ENCODE results near the gene ZNF146.
"Not testable (repeated sequence)": the region's sequence is repeated elsewhere in the genome, so short reads cannot be mapped to it uniquely, and the experiment has no call there.

Gene ZNF146

DNA sequence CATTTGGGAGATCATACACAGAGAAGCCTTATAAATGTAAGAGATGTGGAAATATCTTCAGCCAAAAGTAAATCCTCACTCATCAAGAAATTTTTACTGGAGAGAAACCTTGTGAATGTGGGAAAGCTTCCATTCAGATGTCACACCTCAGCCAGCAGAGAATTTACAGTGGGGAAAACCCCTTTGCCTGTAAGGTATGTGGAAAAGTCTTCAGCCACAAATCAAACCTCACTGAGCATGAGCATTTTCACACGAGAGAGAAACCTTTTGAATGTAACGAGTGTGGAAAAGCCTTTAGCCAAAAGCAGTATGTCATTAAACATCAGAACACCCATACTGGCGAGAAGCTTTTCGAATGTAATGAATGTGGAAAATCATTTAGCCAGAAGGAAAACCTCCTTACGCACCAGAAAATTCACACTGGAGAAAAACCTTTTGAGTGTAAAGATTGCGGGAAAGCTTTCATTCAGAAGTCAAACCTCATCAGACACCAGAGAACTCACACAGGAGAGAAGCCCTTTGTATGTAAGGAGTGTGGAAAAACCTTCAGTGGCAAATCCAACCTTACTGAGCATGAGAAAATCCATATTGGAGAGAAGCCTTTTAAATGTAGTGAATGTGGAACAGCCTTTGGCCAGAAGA lies 21.5 kb downstream of the ZNF146 start:
- no peak for FAIRE-seq

DNA sequence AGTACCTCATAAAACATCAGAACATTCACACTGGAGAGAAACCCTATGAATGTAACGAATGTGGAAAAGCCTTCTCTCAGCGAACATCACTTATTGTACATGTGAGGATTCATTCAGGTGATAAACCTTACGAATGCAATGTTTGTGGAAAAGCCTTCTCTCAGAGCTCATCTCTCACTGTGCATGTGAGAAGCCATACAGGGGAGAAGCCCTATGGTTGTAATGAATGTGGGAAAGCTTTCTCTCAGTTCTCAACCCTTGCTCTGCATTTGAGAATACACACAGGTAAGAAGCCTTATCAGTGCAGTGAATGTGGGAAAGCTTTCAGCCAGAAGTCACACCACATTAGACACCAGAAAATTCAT lies 22.0 kb downstream of the ZNF146 start:
- FAIRE-seq: no peak

DNA sequence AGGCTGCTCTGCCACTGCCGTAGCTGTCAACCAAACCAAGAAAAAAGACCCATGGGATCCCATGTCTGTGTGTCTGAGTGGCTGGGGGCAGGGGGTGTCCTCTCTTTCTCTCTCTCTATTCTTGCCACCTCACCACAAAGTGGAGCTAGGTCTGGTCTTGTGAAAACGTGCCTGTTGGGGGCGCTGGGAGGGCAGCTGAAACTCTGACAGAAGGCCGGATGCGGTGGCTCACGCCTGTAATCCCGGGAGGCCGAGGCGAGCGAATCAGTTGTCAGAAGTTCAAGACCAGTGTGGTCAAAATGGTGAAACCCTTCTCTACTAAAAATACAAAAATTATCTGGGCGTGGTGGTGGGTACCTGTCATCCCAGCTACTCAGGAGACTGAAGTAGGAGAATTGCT lies 29.2 kb downstream of the ZNF146 start:
- no peak for FAIRE-seq

- FAIRE-seq: no peak
Measured at GRCh38 chr19:36245210-36246005, 30.5 kb downstream of the ZNF146 start.

GRCh38 chr19:36246006-36246481 lies 31.1 kb downstream of the ZNF146 start:
- no peak for FAIRE-seq

DNA sequence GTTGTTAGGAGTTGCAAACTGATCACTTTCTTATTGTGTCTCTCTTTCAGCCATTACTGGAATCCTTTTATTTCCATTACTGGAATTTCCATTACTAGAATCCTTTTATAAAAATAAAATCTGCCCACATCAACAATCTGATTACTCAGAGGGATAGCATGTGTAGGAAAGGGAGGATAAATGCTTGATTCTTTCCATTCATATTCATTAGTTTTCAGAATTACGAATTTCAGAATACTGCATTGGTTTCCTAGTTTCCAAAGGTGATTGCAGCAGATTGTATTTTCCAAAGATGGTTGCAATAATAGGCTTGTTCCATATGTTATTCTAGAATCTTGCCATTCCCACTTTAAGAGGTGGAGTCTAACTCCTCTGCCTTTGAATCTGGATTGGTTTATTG lies 37.1 kb downstream of the ZNF146 start:
- no peak for FAIRE-seq

- no peak for FAIRE-seq
Measured at GRCh38 chr19:36254848-36255247, 39.9 kb downstream of the ZNF146 start.

- no peak for FAIRE-seq
Measured at GRCh38 chr19:36255316-36255715, 40.4 kb downstream of the ZNF146 start.

GRCh38 chr19:36256064-36256463 lies 41.2 kb downstream of the ZNF146 start:
- FAIRE-seq: no peak

DNA sequence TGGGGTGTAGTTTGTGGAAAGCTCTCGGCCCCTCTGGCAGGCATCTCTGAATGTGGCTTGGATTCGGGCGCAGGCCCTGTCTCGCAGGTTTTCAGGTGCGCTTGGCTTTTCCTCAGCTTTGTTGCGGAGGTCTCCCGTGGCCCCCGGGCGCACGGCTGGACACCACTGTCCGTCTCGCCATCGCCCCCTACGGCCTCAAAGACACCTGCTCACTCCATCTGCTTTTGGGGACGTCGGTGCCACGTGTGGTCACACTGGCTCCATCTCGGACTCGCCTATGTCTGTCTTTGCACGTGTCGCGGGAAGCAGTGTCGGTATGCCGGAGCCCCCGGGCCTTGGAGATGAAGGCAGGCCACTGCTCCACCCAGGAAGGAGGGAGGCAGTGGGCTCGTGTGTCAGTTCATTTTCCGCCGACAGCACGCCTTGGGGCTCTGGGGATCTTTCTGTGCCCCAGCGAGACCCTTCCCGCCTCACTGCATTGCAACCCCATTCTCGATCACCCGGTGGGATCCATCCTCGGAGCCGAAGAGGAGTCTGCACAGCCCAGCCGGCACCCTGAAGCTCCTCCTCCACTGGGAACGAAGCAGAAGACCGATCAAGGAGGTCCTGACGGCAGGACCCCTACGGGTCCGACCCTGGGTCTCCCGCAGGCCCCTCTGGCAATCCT lies 42.1 kb downstream of the ZNF146 start:
- FAIRE-seq: no peak

GRCh38 chr19:36257520-36257876 lies 42.6 kb downstream of the ZNF146 start:
- no peak for FAIRE-seq

- no peak for FAIRE-seq
Measured at GRCh38 chr19:36258028-36258875, 43.3 kb downstream of the ZNF146 start.

DNA sequence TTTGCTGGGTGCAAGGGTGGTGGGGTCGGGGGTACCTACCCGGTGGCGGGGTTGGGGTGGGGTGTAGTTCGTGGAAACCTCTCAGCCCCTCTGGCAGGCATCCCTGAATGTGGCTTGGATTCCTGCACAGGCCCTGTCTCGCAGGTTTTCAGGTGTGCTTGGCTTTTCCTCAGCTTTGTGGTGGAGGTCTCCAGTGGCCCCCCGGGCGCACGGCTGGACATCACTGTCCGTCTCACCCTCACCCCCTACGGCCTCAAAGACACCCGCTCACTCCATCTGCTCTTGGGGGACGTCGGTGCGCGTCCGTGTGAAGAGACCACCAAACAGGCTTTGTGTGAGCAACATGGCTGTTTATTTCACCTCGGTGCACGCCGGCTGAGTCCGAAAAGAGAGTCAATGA lies 44.3 kb downstream of the ZNF146 start:
- no peak for FAIRE-seq

DNA sequence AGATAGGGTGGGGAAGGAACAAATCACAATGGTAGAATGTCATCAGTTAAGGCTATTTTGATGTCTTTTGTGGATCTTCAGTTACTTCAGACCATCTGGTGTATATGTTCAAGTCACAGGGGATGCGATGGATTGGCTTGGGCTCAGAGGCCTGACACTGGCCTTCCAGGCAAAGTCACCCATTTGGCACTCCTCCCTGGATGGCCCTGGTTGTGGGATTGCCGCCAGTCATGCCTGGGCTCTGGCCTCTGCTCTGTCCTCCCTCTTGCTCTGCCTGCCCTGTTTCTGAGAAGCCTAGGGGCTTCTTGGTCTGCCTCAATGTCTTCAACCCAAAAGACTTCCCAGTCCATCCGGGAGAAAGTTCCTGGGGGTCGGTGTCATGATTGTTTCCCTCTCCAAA lies 50.2 kb downstream of the ZNF146 start:
- no peak for FAIRE-seq

- FAIRE-seq: no peak
Measured at GRCh38 chr19:36265856-36266374, 51.0 kb downstream of the ZNF146 start.

- no peak for FAIRE-seq
Measured at GRCh38 chr19:36266375-36266961, 51.6 kb downstream of the ZNF146 start.

- FAIRE-seq: no peak
Measured at GRCh38 chr19:36267061-36267845, 52.3 kb downstream of the ZNF146 start.

DNA sequence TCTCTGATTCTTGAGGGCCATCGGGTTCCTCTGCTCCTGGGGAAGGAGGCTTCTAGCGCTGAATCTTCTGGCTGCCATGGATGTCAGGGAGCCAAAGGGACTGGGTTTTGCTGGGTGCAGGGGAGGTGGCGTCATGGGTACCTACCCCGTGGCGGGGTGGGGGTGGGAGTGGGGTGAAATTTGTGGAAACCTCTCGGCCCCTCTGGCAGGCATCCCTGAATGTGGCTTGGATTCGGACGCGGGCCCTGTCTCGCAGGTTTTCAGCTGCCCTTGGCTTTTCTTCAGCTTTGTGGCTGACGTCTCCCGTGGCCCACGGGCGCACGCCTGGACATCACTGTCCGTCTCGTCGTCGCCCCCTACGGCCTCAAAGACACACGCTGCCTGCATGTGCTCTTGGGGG lies 53.2 kb downstream of the ZNF146 start:
- not testable (repeated sequence) for FAIRE-seq

- FAIRE-seq: not testable (repeated sequence)
Measured at GRCh38 chr19:36268591-36268990, 53.7 kb downstream of the ZNF146 start.

GRCh38 chr19:36269295-36269694 lies 54.4 kb downstream of the ZNF146 start:
- not testable (repeated sequence) for FAIRE-seq
